Fibroblast of villous mesenchyme (primary cell): ENCODE data around the gene ADD2. TPM values are rescaled to one million over a fixed set of nuclear protein-coding genes. Genes with fewer than 3 reads are reported as not detected.

Source experiments
- DNase-seq: peaks from one replicate; pipeline ENCODE4 v3.0.0-alpha.2; 2010; ENCODE audit warnings: low read depth
- H3K4me3 ChIP-seq: 2 replicates; pipeline ENCODE4 v1.5.1; 2011; ENCODE audit warnings: low read depth, mild to moderate bottlenecking, low read length
- CTCF ChIP-seq: IDR thresholded peaks from 2 replicates; pipeline ENCODE4 v1.5.1; 2012; ENCODE audit warnings: low read depth, mild to moderate bottlenecking, low read length; ENCODE audit not compliant: insufficient read depth
- total RNA-seq: library from RNA; depleted of rRNA; stranded (reverse); fragments of >200 nt; gene quantifications from 2 replicates; pipeline ENCODE4 v1.2.3, GENCODE V29; 2012

The ADD2 gene
- total RNA-seq, 1 donor = not detected

DNA sequence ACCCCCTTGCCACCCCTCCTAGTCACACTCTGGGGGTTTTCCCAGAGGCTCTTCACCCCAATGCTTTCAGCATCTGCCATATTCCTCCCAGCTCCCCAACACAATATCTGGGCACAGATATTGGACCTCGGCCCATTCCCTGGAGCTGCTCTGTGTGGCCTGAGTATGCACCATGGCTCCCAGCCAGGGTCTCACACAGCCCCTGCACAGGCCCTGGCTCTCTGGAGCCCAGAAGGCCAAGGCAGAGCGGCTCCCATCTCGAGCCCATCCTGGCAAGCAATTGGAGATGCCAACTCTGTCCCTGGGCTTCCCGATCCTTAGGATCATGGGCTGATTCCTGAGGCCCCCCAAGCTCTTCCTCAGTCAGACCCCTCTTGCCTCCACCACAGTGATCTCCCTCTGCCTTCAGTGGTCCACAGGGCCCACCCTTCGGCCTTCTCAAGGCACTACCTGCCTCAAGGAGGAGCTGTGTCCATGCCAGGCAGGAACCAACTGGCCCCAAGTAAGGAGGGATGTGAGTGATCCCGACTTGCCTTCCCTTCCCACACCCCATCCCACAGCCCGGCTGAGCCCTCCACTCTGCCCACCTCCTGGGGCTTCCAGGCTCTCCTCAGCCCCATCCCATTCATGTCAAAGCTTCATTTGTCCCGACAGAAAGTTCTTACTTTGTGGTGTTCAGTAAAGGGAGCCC lies 62.7 kb downstream of the ADD2 start:
- TF ChIP-seq CTCF = no peak
- H3K4me3 ChIP-seq = no peak overlapping the region
- DNase-seq = no peak

DNA sequence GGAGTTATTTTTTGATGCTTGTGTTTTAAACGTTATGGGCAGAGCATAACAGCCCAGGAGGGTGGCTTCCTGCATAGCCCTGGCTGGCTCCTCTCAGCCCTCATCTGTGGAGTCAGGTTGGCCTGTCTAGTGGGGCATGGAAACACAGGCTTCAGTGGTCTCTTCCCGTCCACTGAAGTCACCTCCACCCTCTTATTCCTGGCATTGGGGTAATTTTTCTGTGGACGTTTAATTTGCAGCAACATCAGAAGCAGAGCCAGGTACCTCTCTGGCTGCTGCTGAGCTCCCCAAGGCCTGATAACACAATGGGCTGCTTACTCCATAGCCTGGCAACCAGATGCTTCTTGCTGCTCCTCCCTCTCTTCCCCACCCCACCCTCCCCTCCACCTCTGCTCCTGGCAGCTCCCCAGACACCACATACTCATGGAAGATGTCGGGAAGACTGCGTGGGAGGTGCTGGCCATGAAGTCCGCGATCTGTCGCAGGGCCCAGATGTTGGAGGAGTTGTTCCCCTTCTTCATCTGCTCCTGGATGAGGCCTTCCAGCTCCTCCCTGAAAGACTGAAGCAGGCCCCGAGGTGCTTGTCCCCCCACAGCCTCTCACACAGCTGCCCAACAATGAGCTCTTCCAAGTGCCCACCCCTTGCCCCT lies 64.0 kb downstream of the ADD2 start:
- no peak for TF ChIP-seq CTCF
- peak; percentile 21 for DNase-seq
- H3K4me3 ChIP-seq = no peak overlapping the region

DNA sequence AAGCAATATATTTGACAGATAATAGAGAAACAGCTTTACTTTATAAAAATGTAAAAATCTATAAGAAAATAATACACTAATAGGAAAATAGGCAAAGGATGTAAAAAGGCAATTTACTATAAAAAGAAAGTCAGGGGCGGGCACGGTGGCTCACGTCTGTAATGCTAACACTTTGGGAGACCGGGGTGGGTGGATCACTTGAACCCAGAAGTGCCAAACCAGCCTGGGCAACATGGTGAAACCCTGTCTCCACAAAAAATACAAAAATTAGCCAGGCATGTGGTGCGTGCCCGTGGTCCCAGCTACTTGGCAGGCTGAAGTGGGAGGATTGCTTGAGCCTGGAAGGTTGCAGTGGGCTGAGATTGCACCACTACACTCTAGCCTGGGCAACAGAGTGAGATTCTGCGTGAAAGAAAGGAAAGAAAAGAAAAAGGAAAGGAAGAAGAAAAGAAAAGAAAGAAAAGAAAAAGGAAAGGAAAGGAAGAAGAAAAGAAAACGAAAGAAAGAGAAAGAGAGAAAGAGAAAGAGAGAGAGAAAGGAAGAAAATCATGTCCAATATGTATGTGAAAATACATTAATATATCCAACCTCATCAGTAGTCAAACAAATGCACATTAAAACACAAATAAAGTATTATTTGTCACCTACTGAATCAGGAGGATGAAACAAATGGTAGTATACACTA lies 65.1 kb downstream of the ADD2 start:
- no peak for TF ChIP-seq CTCF
- no peak overlapping the region for H3K4me3 ChIP-seq
- no peak for DNase-seq

- TF ChIP-seq CTCF = no peak
- H3K4me3 ChIP-seq = no peak overlapping the region
- DNase-seq = no peak
Measured at GRCh38 chr2:70698847-70699246, 69.2 kb downstream of the ADD2 start.

DNA sequence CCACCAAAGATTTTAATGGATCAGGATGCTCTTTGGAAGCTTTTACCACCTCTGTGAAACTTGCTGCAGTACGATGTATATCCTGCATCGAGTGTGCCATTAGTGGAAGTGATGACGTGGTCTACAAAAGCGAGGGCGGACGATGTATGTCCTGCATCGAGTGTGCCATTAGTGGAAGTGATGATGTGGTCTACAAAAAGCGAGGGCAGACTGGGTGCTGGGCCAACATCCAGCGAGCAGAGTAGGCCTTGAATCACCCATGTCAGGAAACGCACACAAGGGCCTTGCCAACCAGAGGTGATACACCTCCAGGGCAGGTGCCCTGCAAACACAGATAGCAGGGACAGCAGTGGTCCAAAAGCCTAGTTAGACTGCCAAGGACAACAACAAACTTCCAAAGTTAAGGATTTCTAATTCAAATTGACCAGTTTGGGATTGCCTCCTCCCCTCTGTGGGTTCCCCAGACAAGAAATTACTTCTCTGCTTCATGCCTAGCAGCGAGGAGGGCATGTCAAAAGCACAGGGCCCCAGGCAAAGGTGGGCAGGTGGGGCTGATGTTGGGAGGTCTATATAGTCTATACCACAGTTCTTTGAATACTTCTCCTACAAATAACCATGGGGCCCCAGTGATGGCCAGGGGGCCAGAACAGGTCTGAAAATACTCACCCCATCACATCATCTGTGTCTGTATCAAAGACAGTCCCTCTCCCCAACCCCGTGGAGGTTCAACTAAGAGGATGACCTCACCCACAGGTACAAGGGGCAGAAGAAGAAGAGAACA lies 70.2 kb downstream of the ADD2 start:
- H3K4me3 ChIP-seq = no peak overlapping the region
- no peak for DNase-seq
- TF ChIP-seq CTCF = no peak

GRCh38 chr2:70696142-70696541 lies 71.9 kb downstream of the ADD2 start:
- no peak overlapping the region for H3K4me3 ChIP-seq
- no peak for TF ChIP-seq CTCF
- DNase-seq = no peak
